Lower lobe of right lung (tissue), 2 donors: ENCODE results near the gene C1orf56. TPM values are rescaled to one million over a fixed set of nuclear protein-coding genes. Genes with fewer than 3 reads are reported as not detected.

Source experiments
- ATAC-seq, 2 donors: fragments of 200-7000 bp; cut with Tn5 transposase; one replicate each; pipeline ENCODE4 v1.9.1; 2020 to 2022; ENCODE audit warnings: mild to moderate bottlenecking in 2 of 2, moderate library complexity in 2 of 2
- DNase-seq: peaks from one replicate; pipeline ENCODE4 v3.0.0-alpha.2; 2020
- H3K27ac ChIP-seq: fragments of 200-600 bp; one replicate; pipeline ENCODE4 v1.8.0; 2022
- H3K27me3 ChIP-seq: fragments of 200-600 bp; one replicate; pipeline ENCODE4 v1.8.0; 2022; ENCODE audit warnings: low read depth
- H3K36me3 ChIP-seq: fragments of 200-600 bp; one replicate; pipeline ENCODE4 v1.8.0; 2022; ENCODE audit warnings: mild to moderate bottlenecking
- H3K4me1 ChIP-seq: fragments of 200-600 bp; one replicate; pipeline ENCODE4 v1.8.0; 2022
- H3K4me3 ChIP-seq: fragments of 200-600 bp; one replicate; pipeline ENCODE4 v1.8.0; 2022; ENCODE audit warnings: mild to moderate bottlenecking
- H3K9me3 ChIP-seq: fragments of 200-600 bp; one replicate; pipeline ENCODE4 v1.8.0; 2022
- CTCF ChIP-seq: fragments of 200-600 bp; IDR thresholded peaks from one replicate; pipeline ENCODE4 v1.8.0; 2022; ENCODE audit warnings: antibody characterized with exemption, mild to moderate bottlenecking
- intact Hi-C: fragments of 100-400 bp; cut with DNase I; formaldehyde crosslinking; loops from one replicate; pipeline ENCODE4 v1.11.0; 2022
- total RNA-seq: library from RNA; stranded (reverse); fragmentation: NEBNext Ultra II Directional; extraction: Animal tissue kit (Norgen Biotek cat#: 25700); gene quantifications from one replicate; pipeline ENCODE4 v1.2.1, GENCODE V29; 2021
- donor health status: DM: no; HTN: yes; CAD: no; lungs with severe emphysema.

C1orf56 gene
- total RNA-seq, 1 donor from 2014 or later = 4.8 TPM

DNA sequence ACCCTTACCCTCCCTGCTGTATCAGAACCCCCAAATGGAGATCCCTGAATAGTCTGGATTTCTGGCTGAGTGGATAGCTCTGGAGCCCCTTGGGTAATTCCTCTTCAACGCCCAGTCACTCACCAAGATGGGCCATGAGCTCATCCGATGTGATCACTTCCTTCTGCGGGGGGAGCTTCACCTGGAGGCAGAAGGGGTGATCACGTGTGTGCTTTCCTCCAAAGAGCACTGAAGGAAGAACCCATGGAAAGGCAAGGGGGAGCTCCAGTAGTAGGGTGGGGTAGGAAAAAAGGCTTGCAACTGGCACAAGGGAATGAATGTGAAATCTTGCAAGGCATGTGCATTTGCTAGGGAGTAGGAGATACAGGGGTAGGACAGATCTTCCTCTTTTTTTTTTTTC lies 45.9 kb upstream of the C1orf56 start:
- DNase-seq = no peak
- Histone ChIP-seq H3K27ac (peak overlapping the region; percentile 39), H3K4me1 (peaks cover 45% of the 10 kb centered on the region), H3K9me3 (no peaks in the 10 kb centered on the region), H3K27me3 (no peaks in the 10 kb centered on the region), H3K4me3 (no peak overlapping the region), H3K36me3 (peaks cover 59% of the 10 kb centered on the region)
- no peak for ATAC-seq
- intact Hi-C loops = no loop called here
- no peak for TF ChIP-seq CTCF

DNA sequence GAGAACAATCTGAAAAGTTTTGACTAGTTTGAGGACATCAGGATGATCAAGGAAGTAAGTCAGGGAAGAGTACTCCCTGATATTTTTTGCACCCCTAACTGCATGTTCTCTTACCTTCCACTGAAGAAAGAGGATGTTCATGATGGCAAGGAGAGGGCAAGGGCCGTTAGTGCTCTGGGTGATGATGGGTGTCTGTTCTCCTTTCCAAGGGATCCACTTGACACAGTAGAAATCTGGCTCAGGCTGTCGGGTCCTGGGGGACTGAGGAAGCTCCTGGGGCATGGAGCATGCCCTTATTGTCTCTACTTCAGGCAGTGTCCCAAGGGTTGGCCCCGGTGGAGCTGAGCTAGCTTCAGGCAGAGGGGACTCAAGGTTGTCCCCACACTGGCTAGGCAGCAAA lies 45.5 kb upstream of the C1orf56 start:
- no peak overlapping the region for H3K4me3 ChIP-seq
- DNase-seq (no peak), ATAC-seq (no peak)
- H3K27me3 ChIP-seq = no peaks in the 10 kb centered on the region
- H3K4me1 ChIP-seq = peaks cover 48% of the 10 kb centered on the region
- H3K36me3 ChIP-seq = peaks cover 54% of the 10 kb centered on the region
- H3K9me3 ChIP-seq = no peaks in the 10 kb centered on the region
- H3K27ac ChIP-seq = peak overlapping the region; percentile 39
- intact Hi-C loops = no loop called here
- TF ChIP-seq CTCF = no peak

GRCh38 chr1:151002611-151003010 lies 44.9 kb upstream of the C1orf56 start:
- H3K4me3 ChIP-seq = peak overlapping the region; percentile 78
- H3K9me3 ChIP-seq = no peaks in the 10 kb centered on the region
- no peak for TF ChIP-seq CTCF
- peak overlapping the region; percentile 39 for H3K27ac ChIP-seq
- DNase-seq (no peak), ATAC-seq (no peak)
- intact Hi-C loops = no loop called here
- peaks cover 54% of the 10 kb centered on the region for H3K4me1 ChIP-seq
- peaks cover 49% of the 10 kb centered on the region for H3K36me3 ChIP-seq
- no peaks in the 10 kb centered on the region for H3K27me3 ChIP-seq

GRCh38 chr1:151003180-151003579 lies 44.4 kb upstream of the C1orf56 start:
- intact Hi-C loops = no loop called here
- no peak for TF ChIP-seq CTCF
- DNase-seq (no peak), ATAC-seq (no peak)
- H3K4me1 ChIP-seq = peaks cover 58% of the 10 kb centered on the region
- no peaks in the 10 kb centered on the region for H3K27me3 ChIP-seq
- H3K27ac ChIP-seq = peak overlapping the region; percentile 39
- H3K4me3 ChIP-seq = peak overlapping the region; percentile 78
- peaks cover 43% of the 10 kb centered on the region for H3K36me3 ChIP-seq
- H3K9me3 ChIP-seq = no peaks in the 10 kb centered on the region

- ATAC-seq (no peak), DNase-seq (no peak)
- H3K9me3 ChIP-seq = no peaks in the 10 kb centered on the region
- H3K36me3 ChIP-seq = peaks cover 16% of the 10 kb centered on the region
- peak overlapping the region; percentile 78 for H3K4me3 ChIP-seq
- intact Hi-C loops = no loop called here
- no peaks in the 10 kb centered on the region for H3K27me3 ChIP-seq
- TF ChIP-seq CTCF = no peak
- peaks cover 76% of the 10 kb centered on the region for H3K4me1 ChIP-seq
- peak overlapping the region; percentile 91 for H3K27ac ChIP-seq
Measured at GRCh38 chr1:151005729-151006319, 41.7 kb upstream of the C1orf56 start.
